Liver (tissue), 3 donors: ENCODE data around the gene FIBCD1.
"Not testable (repeated sequence)": the region's sequence is repeated elsewhere in the genome, so short reads cannot be mapped to it uniquely, and the experiment has no call there.

Experiments used
- RXRA ChIP-seq, 2 donors: IDR thresholded peaks; 2 replicates each; pipeline ENCODE4 v1.6.1; 2017 to 2018; ENCODE audit warnings: antibody characterized with exemption in 2 of 2, mild to moderate bottlenecking in 1 of 2
- TF ChIP-seq, protein P1 (sequence below): fragments of 150-350 bp; IDR thresholded peaks from 2 replicates; pipeline ENCODE4 v1.5.1; 2017; ENCODE audit warnings: improper control_type of control experiment, low read depth, low read length; ENCODE audit not compliant: missing input control
- donor health status: healthy.
- donor health status: healthy.

DNA sequence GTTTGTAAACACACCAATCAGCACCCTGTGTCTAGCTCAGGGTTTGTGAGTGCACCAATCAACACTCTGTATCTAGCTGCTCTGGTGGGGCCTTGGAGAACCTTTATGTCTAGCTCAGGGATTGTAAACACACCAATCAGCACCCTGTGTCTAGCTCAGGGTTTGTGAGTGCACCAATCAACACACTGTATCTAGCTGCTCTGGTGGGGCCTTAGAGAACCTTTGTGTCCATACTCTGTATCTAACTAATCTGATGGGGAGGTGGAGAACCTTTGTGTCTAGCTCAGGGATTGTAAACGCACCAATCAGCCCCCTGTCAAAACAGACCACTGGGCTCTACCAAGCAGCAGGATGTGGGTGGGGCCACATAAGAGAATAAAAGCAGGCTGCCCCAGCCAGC is 28.4 kb downstream of the FIBCD1 start:
- TF ChIP-seq, protein P1, sequence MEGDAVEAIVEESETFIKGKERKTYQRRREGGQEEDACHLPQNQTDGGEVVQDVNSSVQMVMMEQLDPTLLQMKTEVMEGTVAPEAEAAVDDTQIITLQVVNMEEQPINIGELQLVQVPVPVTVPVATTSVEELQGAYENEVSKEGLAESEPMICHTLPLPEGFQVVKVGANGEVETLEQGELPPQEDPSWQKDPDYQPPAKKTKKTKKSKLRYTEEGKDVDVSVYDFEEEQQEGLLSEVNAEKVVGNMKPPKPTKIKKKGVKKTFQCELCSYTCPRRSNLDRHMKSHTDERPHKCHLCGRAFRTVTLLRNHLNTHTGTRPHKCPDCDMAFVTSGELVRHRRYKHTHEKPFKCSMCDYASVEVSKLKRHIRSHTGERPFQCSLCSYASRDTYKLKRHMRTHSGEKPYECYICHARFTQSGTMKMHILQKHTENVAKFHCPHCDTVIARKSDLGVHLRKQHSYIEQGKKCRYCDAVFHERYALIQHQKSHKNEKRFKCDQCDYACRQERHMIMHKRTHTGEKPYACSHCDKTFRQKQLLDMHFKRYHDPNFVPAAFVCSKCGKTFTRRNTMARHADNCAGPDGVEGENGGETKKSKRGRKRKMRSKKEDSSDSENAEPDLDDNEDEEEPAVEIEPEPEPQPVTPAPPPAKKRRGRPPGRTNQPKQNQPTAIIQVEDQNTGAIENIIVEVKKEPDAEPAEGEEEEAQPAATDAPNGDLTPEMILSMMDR = not testable (repeated sequence)
- not testable (repeated sequence) for TF ChIP-seq RXRA (IDR thresholded peaks at IDR 0.05)
